Measurements from ENCODE around the gene CHCHD6. TPM values are rescaled to one million over a fixed set of nuclear protein-coding genes. Genes with fewer than 3 reads are reported as not detected.
A peak's percentile ranks its signal among the peaks of the same experiment; 100 is the strongest.

CHCHD6 gene
- total RNA-seq, 1 donor from 2014 or later, result 15.7 TPM

DNA sequence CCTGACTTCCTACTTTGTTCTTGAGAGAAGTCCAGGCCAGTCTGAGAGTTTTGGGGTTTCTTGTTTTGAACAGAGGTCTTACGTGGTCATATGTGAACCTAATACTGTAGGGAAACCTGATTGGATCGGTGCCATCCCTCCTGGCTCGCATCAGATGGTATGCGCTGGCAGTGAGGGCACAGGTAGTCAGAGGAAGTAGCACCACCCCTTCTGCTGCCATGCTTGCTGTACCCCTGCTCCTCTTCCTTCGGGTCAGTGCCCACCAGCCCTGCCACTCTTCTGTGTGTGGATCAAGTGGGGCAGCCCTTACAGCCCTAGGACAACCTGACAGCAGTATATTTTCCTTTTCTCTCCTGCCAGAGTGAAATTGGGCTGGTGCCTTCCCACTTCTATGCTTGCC is 39.7 kb downstream of the CHCHD6 start:
- DNase-seq (ENCODE audit: low spot score), result no peak
- Mint-ChIP-seq H3K9me3 (no peaks in the 10 kb centered on the region), H3K27ac (no peak overlapping the region), H3K36me3 (ENCODE audit: low read depth) (no peaks in the 10 kb centered on the region), H3K4me1 (ENCODE audit: low read depth) (no peaks in the 10 kb centered on the region), H3K4me3 (ENCODE audit: low read depth) (no peak overlapping the region), H3K27me3 (ENCODE audit: low read depth) (no peaks in the 10 kb centered on the region)
- intact Hi-C loops (cut with micrococcal nuclease), result no loop called here

DNA sequence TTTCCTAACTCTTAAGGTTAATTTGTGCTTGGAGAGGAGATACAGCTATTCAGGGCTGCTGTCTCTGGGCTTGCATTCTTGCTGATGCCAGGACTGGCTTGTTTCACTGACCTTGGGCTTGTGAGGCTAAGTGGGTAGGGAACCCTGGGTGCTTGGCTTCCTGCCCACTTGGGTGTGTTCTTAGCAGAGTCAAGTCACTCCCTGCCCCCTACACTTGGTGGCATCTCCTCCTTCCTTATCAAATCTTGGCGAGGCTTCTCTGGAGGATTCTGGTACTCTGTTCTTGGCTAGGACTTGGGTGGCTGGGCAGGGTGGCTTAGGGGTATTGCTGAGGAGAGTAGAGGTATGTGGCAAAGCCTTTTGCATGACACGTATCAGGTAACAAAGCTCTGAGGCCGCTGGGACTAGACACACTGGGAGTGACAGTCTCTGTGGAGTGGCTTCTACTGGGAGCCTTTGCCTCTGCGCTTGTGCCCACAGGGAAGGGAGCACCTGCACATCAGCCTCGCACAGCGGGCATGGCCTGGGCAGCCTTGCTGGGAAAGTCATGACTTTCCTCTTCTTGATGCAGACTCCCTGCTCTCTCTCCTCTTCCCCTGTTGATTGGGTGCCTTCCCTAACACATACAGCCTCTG is 41.8 kb downstream of the CHCHD6 start:
- intact Hi-C loops (cut with micrococcal nuclease), result no loop called here
- no peak overlapping the region for H3K4me3 Mint-ChIP-seq (ENCODE audit: low read depth)
- no peak overlapping the region for H3K27ac Mint-ChIP-seq
- H3K9me3 Mint-ChIP-seq, result no peaks in the 10 kb centered on the region
- no peaks in the 10 kb centered on the region for H3K27me3 Mint-ChIP-seq (ENCODE audit: low read depth)
- no peaks in the 10 kb centered on the region for H3K36me3 Mint-ChIP-seq (ENCODE audit: low read depth)
- DNase-seq (ENCODE audit: low spot score), result no peak
- no peaks in the 10 kb centered on the region for H3K4me1 Mint-ChIP-seq (ENCODE audit: low read depth)

- Mint-ChIP-seq H3K4me1 (ENCODE audit: low read depth) (no peaks in the 10 kb centered on the region), H3K4me3 (ENCODE audit: low read depth) (no peak overlapping the region), H3K9me3 (no peaks in the 10 kb centered on the region), H3K27ac (no peak overlapping the region), H3K36me3 (ENCODE audit: low read depth) (no peaks in the 10 kb centered on the region), H3K27me3 (ENCODE audit: low read depth) (no peaks in the 10 kb centered on the region)
- no peak for DNase-seq (ENCODE audit: low spot score)
- intact Hi-C loops (cut with micrococcal nuclease), result no loop called here
Measured at GRCh38 chr3:126746395-126747177, 42.5 kb downstream of the CHCHD6 start.

DNA sequence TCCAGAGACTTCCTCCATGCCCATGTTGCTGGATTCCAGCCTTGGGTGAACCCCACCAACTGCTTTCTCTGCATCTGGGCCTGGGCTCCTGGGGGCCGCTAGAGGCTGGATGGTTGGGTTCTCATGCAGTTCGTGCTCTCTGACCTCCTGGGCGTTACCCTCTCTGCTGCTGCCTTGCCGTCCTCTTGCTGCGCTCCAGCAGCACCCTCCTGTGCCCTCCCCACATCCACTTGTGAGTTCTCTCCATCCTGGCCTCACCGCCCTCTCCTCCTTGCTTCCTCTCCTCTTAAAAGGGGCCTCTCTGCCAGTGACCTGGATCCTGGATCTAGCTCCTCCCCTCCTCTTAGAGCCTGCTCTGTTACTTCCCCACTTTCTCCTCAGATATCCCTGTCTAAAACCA is 43.7 kb downstream of the CHCHD6 start:
- no peak for DNase-seq (ENCODE audit: low spot score)
- Mint-ChIP-seq H3K36me3 (ENCODE audit: low read depth) (no peaks in the 10 kb centered on the region), H3K4me1 (ENCODE audit: low read depth) (no peaks in the 10 kb centered on the region), H3K27me3 (ENCODE audit: low read depth) (no peaks in the 10 kb centered on the region), H3K27ac (no peak overlapping the region), H3K4me3 (ENCODE audit: low read depth) (no peak overlapping the region), H3K9me3 (no peaks in the 10 kb centered on the region)
- intact Hi-C loops (cut with micrococcal nuclease), result no loop called here

DNA sequence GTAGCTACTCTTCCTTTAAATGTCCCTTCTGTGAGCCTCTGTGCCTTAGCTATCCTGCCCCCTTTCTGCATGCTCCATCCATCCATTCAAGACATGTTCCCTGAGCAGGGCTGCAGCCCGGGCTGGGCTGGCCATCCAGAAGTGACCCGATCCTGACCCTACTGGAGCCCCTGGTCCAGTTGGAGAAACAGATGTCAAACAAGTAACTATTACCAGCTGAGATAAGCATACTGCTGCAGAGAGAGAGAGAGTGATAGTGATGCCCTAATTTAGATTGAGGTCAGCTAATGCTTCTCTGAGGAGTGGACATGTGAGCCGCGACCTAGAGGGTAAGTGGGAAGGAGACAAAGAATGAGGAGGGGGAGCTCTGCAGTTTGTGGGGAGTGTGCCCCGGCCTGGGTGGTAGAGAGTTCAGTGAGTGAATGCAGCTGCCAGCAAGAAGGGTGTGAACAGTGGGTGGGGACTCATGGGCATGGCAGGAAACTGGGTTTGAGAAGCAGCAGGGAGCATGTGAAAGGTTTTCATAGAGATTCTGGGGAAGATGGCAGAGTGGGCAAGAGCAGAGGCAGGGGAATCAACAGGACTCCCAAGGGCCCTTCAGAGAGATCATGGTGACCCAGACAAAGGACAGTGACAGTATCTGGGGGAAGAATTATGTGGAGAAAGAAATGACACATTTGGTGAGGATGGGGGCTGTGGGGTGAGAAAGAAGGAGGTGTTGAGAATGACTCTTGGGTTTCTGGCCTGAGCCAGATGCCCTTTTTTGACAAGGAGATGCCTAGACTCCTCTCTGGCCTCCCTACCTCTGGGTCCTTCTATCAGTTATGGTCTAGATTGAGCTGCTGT is 44.9 kb downstream of the CHCHD6 start:
- intact Hi-C loops (cut with micrococcal nuclease), result no loop called here
- Mint-ChIP-seq H3K27ac (no peak overlapping the region), H3K9me3 (no peaks in the 10 kb centered on the region), H3K4me1 (ENCODE audit: low read depth) (no peaks in the 10 kb centered on the region), H3K36me3 (ENCODE audit: low read depth) (no peaks in the 10 kb centered on the region), H3K27me3 (ENCODE audit: low read depth) (no peaks in the 10 kb centered on the region), H3K4me3 (ENCODE audit: low read depth) (no peak overlapping the region)
- no peak for DNase-seq (ENCODE audit: low spot score)

DNA sequence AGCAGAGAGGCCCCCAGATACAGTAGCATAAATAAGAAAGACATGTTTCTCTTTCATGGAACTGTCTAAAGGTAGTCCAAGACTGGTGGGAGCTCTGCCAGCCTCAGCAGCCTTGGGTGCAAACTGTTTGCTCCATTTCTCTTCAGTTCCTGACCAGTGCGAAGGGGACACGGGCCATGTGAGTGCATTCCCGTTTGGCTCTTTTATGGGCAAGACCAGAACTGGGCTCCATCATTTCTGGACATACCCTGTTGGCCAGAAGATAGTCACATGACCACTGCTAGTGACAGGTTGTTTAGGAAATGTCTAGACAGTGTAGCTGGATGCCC is 45.5 kb downstream of the CHCHD6 start:
- intact Hi-C loops (cut with micrococcal nuclease), result no loop called here
- Mint-ChIP-seq H3K9me3 (no peaks in the 10 kb centered on the region), H3K27ac (no peak overlapping the region)

DNA sequence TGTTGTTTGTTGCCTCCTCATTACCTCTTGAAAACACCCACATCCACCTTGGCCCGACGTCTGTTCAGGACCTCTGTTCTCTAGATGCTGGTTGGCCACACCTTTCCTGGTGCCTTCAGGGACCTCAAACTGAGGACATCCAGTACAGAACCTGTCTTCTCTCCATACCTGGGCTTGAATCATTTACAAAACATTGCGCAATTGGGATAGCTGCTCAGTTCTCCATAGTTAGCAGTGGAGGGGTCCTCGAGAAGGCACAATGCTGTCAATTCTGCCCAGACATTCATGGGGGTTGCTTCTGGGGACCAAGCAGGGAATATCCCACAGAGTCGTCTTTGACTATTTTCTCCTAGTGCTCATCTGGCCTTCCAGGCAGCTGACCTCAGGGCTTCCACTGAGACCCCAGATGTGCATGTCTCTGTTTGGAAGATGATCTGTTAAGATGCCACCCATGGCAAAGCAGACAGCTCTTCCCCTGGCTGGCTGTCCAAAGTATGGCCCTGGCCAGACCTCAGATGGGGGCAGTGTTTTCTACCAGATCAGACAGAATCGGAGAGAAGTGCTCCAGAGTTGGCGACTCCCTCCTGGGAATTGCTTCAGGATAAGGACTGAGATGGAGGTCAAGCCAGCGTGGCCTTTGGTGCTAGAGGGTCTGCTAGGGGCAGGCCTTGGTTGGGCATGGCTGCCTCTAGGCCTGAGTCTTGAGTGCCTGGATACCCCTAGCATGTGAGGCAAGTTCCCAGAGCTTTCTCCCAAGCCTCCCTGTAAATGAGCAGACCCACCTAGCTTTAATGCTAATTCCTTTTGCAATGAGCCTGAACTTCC is 46.1 kb downstream of the CHCHD6 start:
- no peak for DNase-seq (ENCODE audit: low spot score)
- Mint-ChIP-seq H3K4me1 (ENCODE audit: low read depth) (no peaks in the 10 kb centered on the region), H3K4me3 (ENCODE audit: low read depth) (no peak overlapping the region), H3K9me3 (no peaks in the 10 kb centered on the region), H3K27ac (no peak overlapping the region), H3K27me3 (ENCODE audit: low read depth) (no peaks in the 10 kb centered on the region), H3K36me3 (ENCODE audit: low read depth) (no peaks in the 10 kb centered on the region)
- intact Hi-C loops (cut with micrococcal nuclease), result no loop called here

More for the DNA sequence above, 45.5 kb downstream of the CHCHD6 start:
- no peaks in the 10 kb centered on the region for H3K36me3 Mint-ChIP-seq (ENCODE audit: low read depth)
- no peak overlapping the region for H3K4me3 Mint-ChIP-seq (ENCODE audit: low read depth)
- H3K27me3 Mint-ChIP-seq (ENCODE audit: low read depth), result no peaks in the 10 kb centered on the region
- H3K4me1 Mint-ChIP-seq (ENCODE audit: low read depth), result no peaks in the 10 kb centered on the region
- DNase-seq (ENCODE audit: low spot score), result no peak

GRCh38 chr3:126750756-126751121 is 46.7 kb downstream of the CHCHD6 start:
- Mint-ChIP-seq H3K4me3 (ENCODE audit: low read depth) (no peak overlapping the region), H3K9me3 (no peaks in the 10 kb centered on the region), H3K27ac (no peak overlapping the region), H3K27me3 (ENCODE audit: low read depth) (no peaks in the 10 kb centered on the region), H3K4me1 (ENCODE audit: low read depth) (no peaks in the 10 kb centered on the region), H3K36me3 (ENCODE audit: low read depth) (no peaks in the 10 kb centered on the region)
- DNase-seq (ENCODE audit: low spot score), result no peak
- intact Hi-C loops (cut with micrococcal nuclease), result no loop called here

DNA sequence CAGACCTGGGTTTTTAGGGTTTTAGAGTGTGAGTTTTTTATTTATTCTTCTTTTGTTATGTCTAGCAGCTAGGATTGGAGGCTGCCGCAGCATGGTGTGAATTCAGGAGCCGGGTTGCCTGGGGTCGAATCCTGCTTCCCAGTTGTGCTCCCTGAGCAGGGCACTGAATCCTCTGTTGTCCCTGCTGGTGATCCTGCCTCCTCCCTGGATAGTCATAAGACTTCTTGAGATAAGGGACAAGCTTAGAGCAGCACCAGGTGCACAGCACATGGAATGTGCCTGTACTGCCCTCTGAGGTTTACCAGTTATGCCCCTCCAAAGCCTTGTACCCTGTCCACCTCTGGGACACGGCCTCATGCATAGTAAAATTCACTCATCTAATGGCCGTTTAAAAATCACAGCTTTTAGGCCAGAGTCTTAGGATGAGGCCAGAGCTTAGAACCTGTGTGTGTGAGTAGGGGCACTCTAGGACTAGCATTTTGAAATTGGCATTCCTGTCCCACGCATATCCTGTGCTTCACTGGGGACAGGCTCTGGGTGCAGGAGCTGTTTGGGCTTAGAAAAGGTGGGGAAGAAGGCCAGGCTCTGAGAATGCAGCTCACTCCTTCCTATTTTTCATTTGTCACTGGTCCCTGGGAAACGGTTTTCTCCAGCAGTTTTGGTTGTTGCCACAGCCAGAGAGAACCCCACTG is 47.7 kb downstream of the CHCHD6 start:
- H3K27me3 Mint-ChIP-seq (ENCODE audit: low read depth), result no peaks in the 10 kb centered on the region
- H3K9me3 Mint-ChIP-seq, result no peaks in the 10 kb centered on the region
- no peaks in the 10 kb centered on the region for H3K4me1 Mint-ChIP-seq (ENCODE audit: low read depth)
- no peak overlapping the region for H3K27ac Mint-ChIP-seq
- H3K36me3 Mint-ChIP-seq (ENCODE audit: low read depth), result no peaks in the 10 kb centered on the region
- no peak overlapping the region for H3K4me3 Mint-ChIP-seq (ENCODE audit: low read depth)
- intact Hi-C loops (cut with micrococcal nuclease), result loop anchor here (1.0 to 2.0 kb wide), 2 partner anchors 231 to 793 kb away; no protein-coding TSS in a partner anchor
- DNase-seq (ENCODE audit: low spot score), result no peak

DNA sequence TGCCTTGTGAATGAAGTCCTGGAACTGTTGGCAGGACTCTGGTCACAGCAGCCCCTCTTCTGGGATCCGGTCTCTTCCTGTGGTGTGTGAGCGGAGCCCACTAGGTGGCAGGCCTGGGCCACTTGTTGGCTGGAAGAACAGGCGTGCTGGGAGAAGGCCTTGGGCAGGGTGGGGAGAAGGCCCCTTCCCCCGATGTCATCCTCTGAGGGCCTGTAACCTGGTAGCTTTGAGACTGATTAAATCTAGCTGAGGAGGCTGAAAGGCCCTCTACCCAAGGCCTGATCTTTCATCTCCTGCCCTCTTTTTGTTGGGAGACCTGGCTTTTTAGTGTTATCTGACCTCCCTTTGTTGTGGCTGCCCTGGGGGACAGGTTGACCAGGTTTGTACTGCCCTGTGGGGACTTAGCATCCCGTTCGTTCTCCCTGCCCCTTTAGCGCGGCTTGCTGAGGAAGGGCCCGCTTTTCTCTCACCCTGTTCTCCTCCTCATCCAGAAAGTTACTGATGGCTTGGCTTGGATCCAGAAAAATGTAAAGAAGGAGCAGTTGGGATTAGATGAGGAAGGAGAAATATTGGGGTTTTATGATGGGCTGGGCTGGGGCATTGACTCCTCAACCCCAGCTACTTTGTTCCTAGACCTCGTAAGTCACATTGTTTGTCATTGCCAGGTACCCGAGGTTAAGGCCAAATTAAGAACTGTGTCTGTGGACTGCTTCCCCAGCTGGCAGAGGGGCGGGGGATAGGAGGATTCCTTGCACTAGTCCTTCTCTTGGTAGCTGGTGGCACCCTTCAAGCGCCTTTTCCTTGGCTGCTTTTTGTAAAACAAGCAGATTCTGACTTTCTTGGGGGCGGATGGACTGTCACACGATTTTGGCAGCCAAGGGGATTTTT is 48.5 kb downstream of the CHCHD6 start:
- intact Hi-C loops (cut with micrococcal nuclease), result loop anchor here (1.0 to 2.0 kb wide), 2 partner anchors 230 to 792 kb away; no protein-coding TSS in a partner anchor
- Mint-ChIP-seq H3K4me3 (ENCODE audit: low read depth) (no peak overlapping the region), H3K9me3 (no peaks in the 10 kb centered on the region), H3K4me1 (ENCODE audit: low read depth) (no peaks in the 10 kb centered on the region), H3K36me3 (ENCODE audit: low read depth) (no peaks in the 10 kb centered on the region), H3K27ac (no peak overlapping the region), H3K27me3 (ENCODE audit: low read depth) (no peaks in the 10 kb centered on the region)
- DNase-seq (ENCODE audit: low spot score), result peak; percentile 33

Data from activated T-helper 2 cell treated with anti-CD3 and anti-CD28 coated beads, Interferon-gamma antibody, Interleukin-2, Interleukin-4, amounts not matched to agents 10 μg/mL and 5 μg/mL and 100 μg/mL, durations not matched to agents 14 hours and 24 hours and 36 hours (primary cell).